C1 segment of cervical spinal cord (tissue), 14 donors: ENCODE measurements around the gene CD19.

Experiments used
- DNase-seq, 14 donors: peaks; one replicate each; lab custom pipeline; 2025; lab: John Stamatoyannopoulos, UW

CD19 gene

DNA sequence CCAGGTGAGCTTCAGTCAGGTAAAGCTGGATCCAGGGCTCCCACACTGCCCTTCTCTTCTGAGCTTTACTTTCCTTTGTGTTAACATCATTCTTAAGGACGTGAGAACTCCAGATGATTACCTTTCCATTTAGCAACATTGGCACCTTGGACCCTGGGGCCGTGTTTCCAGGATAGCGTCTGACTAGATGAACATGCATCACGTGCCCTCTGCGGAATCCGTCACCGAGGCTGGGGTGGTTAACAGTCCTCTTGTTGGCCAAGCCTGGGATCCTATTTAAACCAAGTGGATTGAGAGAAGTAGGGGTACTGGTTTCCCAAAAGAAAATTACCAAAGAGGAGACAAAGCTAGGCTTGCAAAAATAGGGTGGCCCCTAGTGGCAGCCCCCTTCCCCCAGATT is 49.2 kb downstream of the CD19 start:
- no peak for DNase-seq

DNA sequence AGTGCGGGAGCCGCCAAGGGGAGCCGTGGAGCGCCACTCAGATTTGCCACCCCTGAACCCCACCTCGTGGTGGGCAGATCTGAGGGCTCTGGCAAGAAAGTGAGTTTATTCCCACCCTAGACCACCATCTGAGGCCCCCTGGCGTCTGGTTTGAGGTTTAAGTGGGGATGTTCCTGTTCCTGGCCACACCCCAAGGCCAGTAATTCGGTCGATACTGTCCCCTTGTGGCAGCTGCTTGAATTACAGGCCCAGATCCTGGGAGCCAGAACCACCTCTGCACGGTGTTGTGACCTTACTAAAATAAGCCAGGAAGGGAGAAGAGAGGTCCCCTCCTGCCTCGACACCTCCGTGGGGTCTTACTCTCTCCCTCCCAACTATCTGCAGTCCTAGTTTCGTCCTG is 49.7 kb downstream of the CD19 start:
- no peak for DNase-seq

DNA sequence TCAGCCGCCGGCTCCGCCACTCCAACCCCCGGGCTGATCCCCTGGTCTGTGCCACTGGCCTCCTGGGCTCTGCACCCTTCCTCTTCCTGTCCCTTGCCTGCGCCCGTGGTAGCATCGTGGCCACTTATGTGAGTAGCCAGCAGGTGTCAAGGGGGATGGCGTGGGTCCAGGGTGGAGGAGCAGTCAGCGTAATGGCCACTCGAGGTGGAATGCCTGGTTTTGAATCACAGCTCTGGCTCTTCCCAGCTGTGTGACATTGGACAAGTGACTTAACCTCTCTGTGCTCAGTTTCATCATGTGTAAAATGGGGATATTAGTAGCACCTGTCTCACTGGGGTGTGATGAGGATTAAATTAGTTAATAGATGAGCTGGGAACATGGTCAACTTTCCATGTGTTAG is 50.6 kb downstream of the CD19 start:
- DNase-seq: no peak

DNA sequence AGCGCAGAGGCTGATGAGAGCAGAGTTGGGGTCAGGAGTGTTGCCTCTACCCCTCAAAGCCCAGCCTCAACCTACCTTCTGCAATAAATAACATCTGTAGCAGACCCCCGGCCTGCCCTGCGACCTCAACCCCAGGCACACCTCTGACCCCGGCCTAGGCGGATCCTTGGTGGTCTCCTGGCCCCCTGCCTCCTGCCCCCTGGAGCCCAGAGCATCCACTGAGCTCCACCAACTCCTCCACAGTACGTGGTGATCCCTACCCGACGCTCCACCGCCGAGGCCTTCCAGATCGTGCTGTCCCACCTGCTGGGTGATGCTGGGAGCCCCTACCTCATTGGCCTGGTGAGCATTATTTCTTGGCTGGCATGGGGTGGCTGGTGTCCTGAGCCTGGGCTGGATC is 51.2 kb downstream of the CD19 start:
- no peak for DNase-seq

DNA sequence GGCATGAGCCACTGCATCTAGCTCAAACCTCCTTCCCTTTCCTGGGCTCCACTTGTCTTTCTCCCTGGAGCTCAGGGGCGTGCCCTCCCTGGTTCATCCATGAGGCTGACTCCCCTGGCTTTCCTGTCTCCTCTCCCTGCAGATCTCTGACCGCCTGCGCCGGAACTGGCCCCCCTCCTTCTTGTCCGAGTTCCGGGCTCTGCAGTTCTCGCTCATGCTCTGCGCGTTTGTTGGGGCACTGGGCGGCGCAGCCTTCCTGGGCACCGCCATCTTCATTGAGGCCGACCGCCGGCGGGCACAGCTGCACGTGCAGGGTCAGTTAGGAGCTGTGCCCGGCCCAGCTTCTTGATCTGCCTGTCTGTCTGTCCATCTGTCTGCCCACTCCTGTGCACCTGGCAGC is 51.9 kb downstream of the CD19 start:
- DNase-seq: no peak

DNA sequence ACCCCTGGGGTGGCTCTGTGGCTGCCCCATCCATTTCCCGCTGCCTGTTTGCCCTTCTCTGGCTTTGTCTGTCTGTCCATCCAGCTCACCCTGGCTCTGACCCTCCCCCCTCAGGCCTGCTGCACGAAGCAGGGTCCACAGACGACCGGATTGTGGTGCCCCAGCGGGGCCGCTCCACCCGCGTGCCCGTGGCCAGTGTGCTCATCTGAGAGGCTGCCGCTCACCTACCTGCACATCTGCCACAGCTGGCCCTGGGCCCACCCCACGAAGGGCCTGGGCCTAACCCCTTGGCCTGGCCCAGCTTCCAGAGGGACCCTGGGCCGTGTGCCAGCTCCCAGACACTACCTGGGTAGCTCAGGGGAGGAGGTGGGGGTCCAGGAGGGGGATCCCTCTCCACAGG is 52.3 kb downstream of the CD19 start:
- no peak for DNase-seq

DNA sequence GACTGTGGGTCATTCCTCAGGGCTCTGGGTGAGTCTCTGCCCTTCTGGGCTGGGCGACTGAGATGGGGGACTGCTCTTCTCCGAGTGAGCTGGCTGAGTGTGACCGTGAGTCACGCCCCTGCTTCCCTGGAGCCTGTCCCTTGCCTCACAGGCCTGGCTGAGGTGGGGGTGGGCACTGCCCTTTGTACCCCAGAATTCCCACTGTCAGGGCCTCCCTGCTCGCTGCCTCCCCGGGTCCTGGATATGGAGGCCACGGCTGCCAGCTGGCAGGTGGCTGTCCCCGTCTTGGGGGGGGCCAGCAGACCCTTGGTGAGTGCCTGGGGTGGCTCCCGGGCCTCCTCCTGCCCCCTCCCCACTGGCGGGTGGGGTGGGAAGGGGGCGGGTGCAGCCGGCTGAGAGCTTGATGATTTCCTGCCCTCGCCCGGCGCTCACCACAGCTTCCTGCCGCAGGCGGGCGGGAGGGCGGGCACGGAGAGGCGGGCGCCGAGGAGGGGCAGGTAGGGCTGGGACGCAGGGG is 52.9 kb downstream of the CD19 start, which contains the start of gene LAT:
Gene LAT, plus strand, starts transcription at position 434 of the 517 bp plus-strand sequence. CDS start 366 bp downstream, outside the sequence.
- no peak for DNase-seq

DNA sequence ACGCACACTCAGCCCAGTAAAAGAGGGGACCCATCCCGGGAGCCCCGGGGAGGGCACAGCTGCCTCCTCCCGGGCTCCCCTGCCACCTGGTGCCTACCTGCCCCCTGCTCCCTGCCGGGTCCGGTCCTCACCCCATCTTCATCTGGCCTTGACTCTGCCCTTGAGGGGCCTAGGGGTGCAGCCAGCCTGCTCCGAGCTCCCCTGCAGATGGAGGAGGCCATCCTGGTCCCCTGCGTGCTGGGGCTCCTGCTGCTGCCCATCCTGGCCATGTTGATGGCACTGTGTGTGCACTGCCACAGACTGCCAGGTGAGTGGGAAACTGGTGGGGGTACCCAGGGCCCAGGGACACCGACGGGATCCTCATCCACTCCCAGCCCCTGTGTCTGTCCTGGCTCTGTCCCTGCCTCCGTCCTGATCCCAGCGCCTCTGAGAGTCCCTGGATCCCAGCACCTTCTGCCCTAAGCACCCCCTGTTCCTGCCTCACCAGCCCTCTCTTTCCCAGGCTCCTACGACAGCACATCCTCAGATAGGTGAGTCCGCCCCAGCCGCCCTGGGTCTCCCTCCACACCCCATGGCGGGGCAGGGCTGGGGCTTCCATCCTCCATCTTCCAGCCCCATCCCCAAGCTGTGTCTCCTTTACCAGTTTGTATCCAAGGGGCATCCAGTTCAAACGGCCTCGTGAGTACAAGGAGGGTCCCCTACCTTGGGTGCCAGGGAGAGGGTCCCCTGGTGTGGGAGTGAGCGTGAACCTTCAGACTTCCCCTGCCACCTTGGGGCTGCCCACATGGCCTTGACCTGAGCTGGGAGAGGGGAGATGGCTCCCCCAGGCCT is 53.7 kb downstream of the CD19 start:
- DNase-seq: no peak

DNA sequence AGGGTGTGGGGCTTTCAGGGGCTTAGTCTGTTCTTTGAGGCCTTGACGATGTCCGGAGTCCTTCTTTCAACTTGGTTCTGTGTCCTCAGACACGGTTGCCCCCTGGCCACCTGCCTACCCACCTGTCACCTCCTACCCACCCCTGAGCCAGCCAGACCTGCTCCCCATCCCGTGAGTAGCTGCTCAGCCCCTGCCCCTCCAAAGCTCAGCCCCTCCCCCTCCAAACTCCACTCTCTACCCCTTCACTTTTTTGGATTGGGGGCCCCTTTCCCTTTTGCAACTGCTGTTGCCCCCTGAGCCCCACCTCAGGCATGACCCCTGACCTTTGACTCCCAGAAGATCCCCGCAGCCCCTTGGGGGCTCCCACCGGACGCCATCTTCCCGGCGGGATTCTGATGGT is 54.3 kb downstream of the CD19 start:
- DNase-seq: no peak

DNA sequence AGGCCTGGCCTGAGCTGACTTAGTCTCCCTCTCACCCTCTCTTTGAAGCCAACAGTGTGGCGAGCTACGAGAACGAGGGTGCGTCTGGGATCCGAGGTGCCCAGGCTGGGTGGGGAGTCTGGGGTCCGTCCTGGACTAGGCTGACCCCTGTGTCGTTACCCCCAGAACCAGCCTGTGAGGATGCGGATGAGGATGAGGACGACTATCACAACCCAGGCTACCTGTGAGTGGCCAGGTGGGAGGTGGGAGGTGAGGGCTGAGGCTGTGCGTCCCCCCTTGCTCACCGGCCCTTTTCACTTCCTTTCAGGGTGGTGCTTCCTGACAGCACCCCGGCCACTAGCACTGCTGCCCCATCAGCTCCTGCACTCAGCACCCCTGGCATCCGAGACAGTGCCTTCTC is 54.7 kb downstream of the CD19 start:
- DNase-seq: no peak

DNA sequence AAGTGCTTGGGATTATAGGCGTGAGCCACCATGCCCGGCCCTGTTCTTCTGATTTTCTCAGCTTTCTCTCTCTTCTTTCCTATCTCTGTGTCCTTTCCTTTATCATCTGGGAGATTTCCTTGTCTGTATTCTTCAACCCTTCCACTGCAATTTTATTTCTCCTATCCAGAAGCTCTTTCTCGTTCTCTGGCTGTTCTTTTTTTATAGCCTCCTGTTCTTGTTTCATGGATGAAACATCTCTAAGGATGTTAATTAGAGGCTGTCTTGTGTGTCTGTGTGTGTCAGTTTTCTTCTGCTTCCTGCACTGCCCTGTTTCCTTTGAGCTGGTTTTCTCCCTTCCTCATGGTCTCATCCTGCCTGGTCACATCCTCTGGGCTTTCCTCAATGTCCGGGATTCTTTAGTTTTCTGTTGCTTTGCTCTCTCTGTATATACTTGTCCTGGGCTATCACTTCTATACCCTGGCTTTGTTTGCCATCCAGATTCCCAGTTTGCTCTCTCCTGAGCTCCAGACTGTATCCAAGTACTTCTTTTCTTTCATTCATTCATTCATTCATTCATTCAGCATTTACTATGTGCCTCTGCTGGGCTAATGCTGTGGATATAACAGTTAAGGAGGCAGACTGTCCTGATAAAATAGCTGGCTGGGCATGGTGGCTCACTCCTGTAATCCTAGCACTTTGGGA is 55.5 kb downstream of the CD19 start:
- no peak for DNase-seq
